LNCAP (cell line): ENCODE measurements around the gene ATRN.

Experiments used
- CTCF ChIP-seq: fragments of 450-650 bp; IDR thresholded peaks from 2 replicates; pipeline ENCODE4 v1.5.1; 2017; ENCODE audit warnings: mild to moderate bottlenecking

Gene ATRN

GRCh38 chr20:3483309-3483708 is 12.5 kb downstream of the ATRN start:
- no peak for TF ChIP-seq CTCF

- TF ChIP-seq CTCF, result no peak
Measured at GRCh38 chr20:3483784-3484183, 13.0 kb downstream of the ATRN start.

- TF ChIP-seq CTCF, result no peak
Measured at GRCh38 chr20:3485913-3486312, 15.1 kb downstream of the ATRN start.

- no peak for TF ChIP-seq CTCF
Measured at GRCh38 chr20:3486850-3487249, 16.0 kb downstream of the ATRN start.

- no peak for TF ChIP-seq CTCF
Measured at GRCh38 chr20:3492669-3493068, 21.9 kb downstream of the ATRN start.

GRCh38 chr20:3494218-3494617 is 23.4 kb downstream of the ATRN start:
- no peak for TF ChIP-seq CTCF

GRCh38 chr20:3502878-3503277 is 32.1 kb downstream of the ATRN start:
- no peak for TF ChIP-seq CTCF

GRCh38 chr20:3505148-3505547 is 34.3 kb downstream of the ATRN start:
- no peak for TF ChIP-seq CTCF
